Fibroblast of skin of scalp (primary cell): Measurements from ENCODE around the gene TFDP2.

Experiments used
- DNase-seq: peaks from one replicate; pipeline ENCODE4 v3.0.0-alpha.2; 2013

The TFDP2 gene

DNA sequence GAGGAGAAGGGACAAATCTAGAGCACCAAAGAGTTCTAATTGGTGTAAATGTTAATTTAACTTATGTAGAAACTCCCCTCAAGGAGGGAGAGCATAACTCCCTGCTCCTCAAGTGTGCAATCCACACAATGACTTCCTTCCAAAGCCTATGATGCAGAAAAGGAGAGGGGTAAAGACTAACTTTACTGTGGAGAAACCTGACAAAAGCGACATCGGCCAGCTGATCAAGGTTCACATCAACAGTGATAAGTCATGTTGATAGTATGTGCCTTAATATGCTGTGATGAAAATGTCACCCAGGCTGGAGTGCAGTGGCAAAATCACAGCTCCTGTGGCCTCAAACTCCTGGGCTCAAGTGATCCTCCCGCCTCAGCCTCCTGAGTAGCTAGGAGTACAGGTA, 76.5 kb downstream of the TFDP2 start:
- DNase-seq, result no peak

DNA sequence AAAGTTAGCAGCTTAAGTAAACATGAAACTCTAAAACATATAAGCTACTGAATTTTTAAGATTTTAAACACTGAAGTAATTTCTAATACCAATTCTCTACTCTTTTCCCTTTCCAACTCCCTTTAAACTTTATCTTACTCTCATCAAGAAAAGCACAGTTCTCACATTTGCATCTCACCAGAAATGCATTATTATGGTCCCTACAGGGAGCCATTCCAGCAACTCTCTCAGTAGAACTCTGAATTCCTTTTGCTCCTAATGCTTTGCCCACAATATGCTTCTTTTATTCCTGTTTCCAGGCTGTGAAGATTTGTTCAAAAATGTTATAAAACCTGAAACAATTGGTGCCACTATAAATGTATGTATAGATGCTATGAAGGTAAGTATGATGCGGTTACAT, 83.4 kb downstream of the TFDP2 start:
- no peak for DNase-seq

DNA sequence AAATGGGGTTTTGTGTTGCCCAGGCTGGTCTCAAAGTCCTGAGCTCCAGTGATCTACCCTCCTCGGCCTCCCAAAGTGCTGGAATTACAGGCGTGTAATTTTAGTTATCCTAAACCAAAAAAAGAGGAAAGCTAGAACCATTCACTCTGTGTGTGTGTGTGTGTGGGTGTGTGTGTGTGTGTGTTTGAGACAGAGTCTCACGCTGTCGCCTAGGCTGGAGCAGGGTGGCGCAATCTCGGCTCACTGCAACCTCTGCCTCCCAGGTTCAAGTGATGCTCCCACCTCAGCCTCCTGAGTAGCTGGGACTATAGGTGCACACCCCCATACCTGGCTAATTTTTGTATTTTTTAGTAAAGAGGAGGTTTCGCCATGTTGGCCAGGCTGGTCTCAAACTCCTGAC, 84.0 kb downstream of the TFDP2 start:
- no peak for DNase-seq

DNA sequence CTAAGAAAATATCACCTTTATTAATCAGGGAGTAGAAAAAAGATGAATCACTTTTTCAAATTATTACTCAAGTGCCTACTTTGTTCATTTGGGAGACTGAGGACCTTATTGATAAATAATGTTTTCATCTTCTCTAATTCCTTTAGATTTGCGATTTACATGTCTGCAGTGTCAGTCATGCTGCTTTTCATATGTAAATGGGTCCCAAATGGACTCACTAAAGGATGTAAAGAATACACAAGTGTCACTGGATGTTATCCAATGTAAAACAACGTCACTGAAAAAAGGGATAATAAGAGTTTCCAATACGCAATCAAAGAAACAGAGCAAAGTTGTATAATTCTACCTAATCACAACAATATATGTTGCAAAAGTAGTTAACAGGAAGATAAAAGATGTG, 84.9 kb downstream of the TFDP2 start:
- no peak for DNase-seq

DNA sequence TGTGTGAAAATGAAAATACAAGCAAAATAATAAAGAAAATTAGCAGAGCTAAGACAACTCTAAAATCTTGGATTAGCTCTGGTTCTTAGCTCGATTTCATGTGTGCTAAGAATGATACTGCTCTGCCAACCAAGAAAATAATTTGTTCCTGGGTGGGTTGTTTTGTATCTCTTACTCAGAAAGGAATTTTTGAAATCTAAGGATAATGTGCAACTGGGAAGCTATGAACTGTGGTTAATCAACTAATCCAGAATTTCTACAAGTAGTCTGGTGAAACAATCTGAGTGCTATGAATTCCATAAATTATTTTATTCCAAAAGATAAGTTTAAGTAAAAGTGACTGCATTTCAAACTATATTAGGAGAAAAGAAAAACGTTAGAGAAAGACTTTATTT, 92.0 kb downstream of the TFDP2 start:
- peak; percentile 38 for DNase-seq

DNA sequence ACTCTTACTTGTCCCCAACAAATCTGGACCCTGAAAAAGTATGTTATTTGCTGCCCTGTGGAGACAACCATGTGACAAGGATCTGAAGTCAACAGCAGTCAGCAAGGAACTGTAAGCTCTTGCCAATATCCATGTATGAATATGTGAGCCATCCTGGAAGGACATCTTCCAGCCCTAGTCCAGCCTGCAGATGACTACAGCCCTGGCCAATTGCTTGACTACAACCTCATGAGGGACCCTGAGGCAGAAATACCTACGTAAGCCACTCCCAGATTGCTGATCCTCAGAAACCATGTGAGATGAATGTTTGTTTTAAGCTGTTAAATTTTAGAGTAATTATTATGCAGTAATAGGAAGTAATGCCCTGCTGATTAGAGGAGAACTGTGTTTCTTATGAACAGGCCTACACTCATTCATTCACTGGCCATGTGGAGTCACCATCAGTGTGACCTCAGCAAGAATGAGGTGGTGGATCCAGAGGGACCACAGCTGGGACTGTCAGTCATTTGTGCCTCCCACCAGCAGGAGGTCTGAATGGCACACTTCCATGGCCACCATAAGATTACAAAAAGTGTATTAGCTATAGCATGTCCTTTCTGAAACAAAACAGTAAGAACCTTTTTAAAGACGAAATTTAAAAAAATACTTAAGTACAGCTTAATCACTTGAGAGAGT, 92.6 kb downstream of the TFDP2 start:
- no peak for DNase-seq

DNA sequence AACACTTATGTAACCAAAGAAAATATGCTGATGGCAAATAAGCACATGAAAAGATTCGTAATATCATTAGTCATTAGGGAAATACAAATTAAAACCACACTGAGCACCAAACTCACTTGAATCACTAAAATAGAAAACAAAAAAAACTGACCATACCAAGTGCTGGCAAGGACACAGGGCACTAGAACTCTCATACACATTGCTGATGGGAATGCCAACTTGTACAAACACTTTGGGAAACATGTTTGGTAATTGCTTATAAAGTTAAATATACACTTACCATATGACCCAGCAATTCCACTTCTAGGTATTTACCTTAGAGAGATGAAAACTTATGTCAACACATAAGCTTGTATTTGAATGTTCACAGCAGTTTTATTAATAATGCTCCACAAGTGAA, 95.5 kb downstream of the TFDP2 start:
- no peak for DNase-seq

DNA sequence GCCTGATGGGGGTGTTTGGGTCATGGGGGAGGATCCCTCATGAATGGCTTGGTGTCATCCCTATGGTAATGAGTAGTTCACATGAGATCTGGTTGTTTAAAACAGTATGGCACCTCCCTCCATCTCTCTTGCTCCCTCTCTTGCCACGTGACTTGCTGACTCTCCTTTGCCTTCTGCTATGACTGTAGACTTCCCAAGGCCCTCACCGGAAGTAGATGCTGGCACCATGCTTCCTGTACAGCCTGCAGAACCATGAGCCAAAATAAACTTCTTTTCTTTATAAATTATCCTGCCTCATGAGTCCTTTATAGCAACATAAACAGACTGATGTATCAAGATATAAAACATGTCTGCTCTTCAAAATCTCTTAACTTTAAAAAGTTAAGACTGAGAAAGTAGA, 96.1 kb downstream of the TFDP2 start:
- DNase-seq, result no peak

DNA sequence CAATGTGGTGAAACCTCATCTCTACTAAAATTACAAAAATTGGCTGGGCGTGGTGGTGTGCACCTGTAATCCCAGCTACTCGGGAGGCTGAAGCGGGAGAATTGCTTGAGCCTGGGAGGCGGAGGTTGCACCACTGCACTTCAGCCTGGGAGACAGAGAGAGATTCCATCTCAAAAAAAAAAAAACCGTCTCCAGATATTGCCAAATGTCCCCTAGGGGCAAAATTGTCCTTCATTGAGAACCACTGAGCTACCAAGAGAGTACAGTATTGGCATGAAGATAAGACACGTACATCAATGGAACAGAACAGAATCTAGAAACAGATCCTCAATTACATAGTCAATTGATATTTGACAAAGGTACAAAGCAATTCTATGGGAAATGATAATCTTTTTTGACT, 98.0 kb downstream of the TFDP2 start:
- DNase-seq, result no peak

DNA sequence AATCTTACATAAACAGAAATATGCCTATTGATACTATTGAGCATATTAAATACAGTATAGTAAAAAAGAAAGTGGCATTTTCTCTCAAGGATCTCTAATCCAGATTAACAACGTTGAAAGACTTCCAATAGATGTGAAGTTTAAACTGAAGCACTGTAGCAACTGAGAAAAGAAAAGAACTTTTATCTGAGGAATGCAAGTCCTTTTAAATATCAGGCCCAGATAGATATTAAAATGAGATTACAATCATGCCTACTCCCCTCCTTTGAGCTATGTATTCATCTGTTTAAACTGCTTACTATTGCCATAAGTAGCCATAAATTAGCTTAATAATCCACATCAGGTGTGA, 102.3 kb downstream of the TFDP2 start:
- DNase-seq, result no peak

DNA sequence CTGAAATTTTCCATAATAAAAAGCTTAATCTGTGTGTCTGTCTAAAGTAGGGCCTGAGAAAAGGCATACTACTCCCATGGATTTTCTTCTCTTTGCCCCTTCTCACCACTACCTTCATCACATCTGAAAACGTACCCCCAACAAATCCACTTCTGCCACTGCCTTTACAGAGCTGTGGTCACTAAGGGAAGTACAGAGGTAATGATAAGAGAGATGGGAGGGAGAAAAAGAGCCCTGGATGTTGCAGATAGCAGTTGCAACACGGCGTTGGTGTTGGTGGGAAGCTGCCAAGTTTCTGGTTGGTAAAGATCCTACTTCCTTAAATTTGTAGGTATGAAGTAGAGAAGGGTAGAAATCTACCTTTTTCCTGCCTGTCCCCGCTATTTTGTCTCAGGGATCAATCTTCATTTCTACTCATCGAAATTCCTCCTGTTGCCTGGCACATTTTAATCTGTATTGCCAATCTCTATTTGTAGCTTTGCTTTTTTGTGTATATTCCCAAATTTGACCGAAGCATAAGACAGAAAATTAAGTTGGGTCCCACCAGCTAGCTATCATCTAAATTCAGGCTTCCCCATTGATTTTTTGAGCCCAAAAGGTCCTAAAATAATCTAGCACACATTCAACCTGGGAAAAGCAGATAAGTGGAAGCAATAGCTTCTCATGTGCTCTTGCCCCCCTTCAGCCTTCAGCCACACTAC, 102.9 kb downstream of the TFDP2 start:
- DNase-seq, result no peak

DNA sequence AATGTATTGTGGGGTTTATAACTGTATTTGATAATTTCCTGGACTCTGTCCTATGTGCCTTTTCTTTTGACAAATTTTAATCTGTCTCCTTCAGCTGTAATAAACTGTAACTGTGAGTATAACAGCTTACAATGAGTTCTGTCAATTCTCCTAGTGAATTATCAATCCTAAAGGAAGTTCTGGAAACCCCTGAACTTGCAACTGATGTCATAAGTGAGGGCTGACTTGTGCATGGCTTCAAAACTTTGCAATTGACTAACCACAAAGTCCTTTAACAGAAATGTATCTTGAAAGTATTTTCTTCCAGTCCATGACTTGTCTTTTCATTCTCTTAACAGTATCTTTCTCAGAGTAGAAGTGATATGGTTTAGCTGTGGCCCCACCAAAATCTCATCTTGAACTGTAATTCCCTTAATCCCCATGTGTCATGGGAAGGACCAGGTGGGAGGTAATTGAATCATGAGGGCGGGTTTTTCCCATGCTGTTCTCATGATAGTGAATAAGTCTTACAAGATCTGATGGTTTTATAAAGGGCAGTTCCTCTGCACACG, 108.3 kb downstream of the TFDP2 start:
- no peak for DNase-seq

DNA sequence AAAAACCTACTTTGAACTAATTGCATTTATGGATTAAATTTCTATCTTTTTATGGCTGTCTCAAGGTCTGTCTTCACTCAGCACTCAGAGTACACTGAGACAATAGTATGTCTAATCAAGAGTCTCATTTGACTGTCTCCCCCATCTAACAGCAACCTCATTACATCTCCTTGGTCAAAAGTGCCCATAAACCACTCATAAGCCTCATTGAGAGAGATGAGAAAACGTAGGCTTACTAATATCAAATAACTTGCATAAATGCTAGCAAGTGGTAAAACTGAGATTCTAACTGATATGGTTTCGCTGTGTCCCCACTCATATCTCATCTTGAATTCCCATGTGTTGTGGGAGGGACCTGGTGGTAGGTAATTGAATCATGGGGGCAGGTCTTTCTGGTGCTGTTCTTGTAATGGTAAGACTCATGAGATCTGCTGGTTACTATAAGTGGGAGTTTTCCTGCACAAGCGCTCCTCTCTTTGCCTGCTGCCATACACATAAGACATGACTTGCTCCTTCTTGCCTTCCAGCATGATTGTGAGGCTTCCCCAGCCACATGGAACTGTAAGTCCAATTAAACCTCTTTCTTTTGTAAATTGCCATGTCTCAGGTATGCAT, 113.9 kb downstream of the TFDP2 start:
- no peak for DNase-seq

DNA sequence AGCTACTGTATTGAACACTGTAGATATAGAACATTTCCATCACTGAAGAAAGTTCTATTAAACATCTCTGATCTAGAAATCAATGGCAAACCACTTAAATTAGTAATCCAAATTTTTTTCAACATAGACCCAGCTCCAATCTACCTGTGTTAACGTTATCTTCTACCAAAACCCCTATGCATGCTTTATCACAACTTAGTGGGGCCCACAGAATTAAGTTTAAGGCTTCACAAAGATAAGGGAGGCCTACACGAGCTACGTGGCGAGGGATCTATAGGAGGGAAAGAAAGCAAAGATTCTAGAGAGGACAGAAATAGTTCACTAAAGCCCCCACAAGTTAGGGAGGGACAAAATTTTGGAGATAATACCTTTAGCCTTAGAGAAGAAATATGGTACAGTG, 116.1 kb downstream of the TFDP2 start:
- no peak for DNase-seq

DNA sequence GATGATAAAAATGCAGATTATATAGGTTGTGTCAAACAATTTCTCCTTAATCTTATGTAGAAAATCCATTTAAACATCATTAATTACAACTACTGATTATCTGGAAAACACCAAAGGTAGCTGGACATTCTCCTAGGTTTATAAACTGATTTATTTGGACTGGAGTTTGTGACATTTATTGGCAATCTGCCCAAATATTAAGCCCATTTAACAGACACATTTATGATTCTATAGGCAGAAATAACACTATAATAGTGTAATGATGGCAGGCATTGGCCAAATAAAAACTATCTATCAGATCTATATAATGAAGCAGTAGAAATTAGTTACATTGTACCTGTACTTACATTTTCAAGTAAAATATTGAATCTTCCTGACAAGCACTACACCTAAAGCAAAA, 117.8 kb downstream of the TFDP2 start:
- DNase-seq, result no peak

DNA sequence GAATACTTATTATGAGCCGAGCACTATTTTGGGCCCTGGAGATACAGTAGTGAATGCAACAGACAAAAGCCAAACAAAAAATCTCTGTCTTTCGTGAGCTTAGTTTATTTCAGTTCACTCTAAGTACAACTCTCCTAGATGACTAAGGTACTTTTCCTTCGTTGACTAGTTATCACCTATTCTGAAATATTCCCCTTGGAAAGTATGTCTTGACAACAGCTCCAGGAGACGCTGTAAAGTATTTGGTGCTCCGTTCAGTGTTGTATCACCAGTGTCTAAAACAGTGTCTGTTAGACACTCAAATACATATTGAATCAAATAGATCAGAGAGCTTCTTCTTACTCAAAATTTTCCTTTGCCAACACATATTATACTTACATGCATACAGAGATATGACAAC, 119.6 kb downstream of the TFDP2 start:
- DNase-seq, result no peak

DNA sequence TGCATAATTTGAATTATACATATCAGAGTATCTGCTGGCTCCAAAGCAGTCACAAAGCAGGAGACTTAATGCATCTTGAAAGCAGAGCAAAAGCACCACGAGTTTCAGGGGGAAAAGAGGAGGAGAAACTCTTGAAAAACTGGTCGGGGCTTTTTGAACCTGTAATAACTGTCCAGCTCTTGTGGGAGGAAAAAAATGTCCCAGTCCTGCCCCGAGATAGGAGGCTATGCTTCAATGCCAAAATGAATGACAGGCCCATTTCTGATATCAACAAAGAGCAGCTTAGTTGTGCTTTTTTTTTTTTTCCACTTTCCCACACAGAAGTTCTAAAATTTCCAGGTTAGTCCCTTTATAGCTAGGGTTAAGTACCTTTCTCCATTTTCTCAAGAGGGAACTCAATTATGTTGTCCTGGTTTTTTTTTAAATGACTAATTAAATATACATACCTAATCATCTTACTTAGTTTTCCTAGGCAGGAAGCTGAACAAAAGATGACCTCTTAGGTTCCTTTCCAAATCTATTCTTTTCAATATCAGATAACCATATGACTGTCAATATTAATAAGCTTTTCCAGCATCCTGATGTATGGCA, 120.2 kb downstream of the TFDP2 start:
- DNase-seq, result no peak

DNA sequence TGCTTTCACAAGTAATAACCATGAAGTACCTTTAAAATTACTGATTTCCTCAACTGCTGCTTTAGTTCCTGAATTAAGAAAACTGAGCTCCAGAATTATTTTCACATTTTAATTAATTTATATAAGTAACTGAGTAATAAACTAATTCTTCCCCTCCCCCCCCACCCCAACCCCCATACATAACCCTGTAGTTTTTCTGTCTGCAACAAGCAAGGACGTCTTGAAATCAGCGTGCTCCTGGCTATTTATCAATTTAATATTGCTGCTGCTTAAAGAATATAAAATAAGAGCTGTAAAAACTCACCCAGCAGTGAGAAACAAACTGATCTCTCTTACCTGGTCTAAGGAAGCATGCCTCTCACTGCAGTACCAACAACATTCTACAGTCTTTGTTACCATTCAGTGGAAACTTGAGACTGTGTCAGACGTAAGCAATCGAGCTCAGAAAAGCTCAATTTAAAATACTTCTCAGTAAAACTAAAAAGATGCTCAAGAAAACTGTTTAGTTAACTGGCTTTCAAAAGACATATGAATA, 121.0 kb downstream of the TFDP2 start:
- peak; percentile 77 for DNase-seq

DNA sequence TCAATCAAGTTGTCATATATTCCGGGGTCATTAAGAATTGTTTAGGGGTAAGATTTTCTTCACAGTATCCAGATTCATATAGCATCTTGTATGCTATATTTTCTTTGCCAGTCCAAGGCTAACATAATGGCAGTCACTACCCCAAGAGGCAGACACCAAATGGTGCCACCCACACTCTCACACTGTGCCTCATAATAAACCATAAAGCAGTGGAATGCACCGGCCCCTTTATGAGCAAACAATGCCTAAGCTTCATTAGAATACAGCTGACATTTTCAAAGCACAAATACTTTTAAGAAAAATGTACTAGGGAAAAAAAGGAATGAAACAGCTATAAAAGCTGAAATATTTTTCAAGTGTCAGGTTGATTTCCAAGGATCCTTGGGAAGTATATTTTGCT, 121.6 kb downstream of the TFDP2 start:
- DNase-seq, result peak; percentile 36

DNA sequence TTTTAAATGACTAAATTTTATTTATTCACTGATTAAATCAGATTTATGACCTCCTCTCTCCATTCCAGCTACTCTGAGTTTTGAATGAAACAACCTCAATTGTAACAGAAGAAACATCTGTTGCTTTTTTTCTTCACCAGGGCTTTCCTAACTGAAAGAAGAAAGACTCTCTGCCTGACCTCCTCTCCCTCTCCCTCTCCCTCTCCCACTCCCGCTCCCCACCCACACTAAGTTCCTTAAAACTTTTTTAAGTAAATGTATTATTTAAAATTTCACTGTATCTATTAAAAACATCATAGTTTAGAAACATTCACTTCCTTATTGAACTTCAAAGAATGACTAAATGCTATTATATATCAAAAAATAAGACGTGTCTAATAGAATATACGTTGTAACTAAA, 122.0 kb downstream of the TFDP2 start:
- DNase-seq, result no peak

DNA sequence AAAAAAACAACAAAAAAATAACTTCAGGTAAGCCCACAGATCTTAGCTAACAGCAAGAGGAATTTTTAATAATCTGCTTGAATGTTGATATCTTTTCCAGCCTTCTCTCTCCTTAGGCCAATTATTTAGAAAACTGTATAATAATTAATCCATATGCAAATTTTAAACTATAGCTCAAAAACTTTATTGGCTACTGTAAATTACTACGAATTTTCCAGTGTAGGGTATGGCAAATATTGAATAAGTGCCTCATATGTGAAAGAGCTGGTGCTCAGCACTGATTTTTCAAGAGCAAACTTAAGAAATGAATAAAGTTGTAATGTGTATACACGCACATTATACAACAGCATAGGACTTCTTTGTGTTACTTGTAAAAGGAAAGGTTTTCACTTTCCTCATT, 123.0 kb downstream of the TFDP2 start:
- no peak for DNase-seq

DNA sequence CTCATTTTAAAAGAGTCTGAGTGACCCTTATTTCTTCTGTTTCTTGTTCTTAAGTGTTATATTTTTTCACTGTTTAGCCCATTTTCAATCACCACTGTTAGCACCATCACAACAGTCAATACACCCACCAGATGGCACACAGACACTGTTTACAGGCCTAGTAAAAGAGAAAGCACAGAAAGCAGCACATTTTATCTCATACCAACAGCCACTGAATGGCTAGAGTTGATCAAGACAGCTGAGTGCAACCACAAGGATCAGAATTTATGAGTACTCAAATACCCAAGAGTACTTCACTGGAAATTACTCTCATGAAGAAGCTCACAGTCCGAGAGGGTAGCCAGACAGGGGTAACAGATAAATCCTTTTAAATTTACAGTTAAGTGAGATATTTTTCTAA, 127.0 kb downstream of the TFDP2 start:
- DNase-seq, result peak; percentile 13

DNA sequence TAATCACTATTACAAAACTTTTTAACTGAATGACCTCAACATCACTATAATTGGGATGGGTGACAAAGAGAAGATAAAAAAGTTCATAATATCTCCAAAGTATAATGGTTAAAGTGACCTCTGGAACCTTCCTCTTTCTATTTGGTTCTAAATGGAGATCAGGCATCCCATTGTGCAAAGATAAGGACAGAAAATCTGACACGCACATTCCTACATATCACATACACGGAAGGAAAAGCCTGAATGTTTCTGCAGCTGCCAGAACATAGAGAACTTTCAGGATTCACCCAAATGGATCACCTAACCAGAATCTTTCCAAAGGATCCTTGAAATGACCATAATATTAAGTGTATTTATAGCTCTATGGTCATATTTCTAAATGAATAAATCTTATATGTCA, 128.2 kb downstream of the TFDP2 start:
- DNase-seq, result no peak
